Uterus (tissue), 4 donors: ENCODE results near the gene ILK. TPM values are rescaled to one million over a fixed set of nuclear protein-coding genes. Genes with fewer than 3 reads are reported as not detected.

Experiments used
- DNase-seq, 2 donors: peaks; one replicate each; pipeline ENCODE4 v3.0.0-alpha.2; 2019 to 2020
- H3K27ac ChIP-seq, 2 donors: fragments of 200-600 bp; sonication (generic); 1 replicate in 1 of 2; 2 replicates in 1 of 2; pipeline ENCODE4 v1.5.1; 2016 to 2018
- H3K27me3 ChIP-seq, 2 donors: fragments of 200-600 bp; sonication (generic); one replicate each; pipeline ENCODE4 v1.5.1; 2018 to 2019; ENCODE audit warnings: control low read depth in 1 of 2
- H3K36me3 ChIP-seq, 2 donors: fragments of 200-600 bp; sonication (generic); one replicate each; pipeline ENCODE4 v1.5.1; 2019; ENCODE audit warnings: control low read depth in 1 of 2
- H3K4me1 ChIP-seq, 2 donors: fragments of 200-600 bp; sonication (generic); one replicate each; pipeline ENCODE4 v1.5.1; 2018 to 2019; ENCODE audit warnings: control low read depth in 1 of 2
- H3K4me3 ChIP-seq, 2 donors: fragments of 200-600 bp; sonication (generic); 1 replicate in 1 of 2; 2 replicates in 1 of 2; pipeline ENCODE4 v1.5.1; 2018 to 2019; ENCODE audit warnings: mild to moderate bottlenecking in 1 of 2
- H3K9me3 ChIP-seq, 2 donors: fragments of 200-600 bp; sonication (generic); one replicate each; pipeline ENCODE4 v1.5.1; 2019; ENCODE audit warnings: control low read depth in 1 of 2
- POLR2A ChIP-seq, 2 donors: fragments of 450-650 bp; IDR thresholded peaks; one replicate each; pipeline ENCODE4 v1.6.1; 2016; ENCODE audit warnings: antibody characterized with exemption in 2 of 2, mild to moderate bottlenecking in 1 of 2, moderate library complexity in 1 of 2
- intact Hi-C: fragments of 100-400 bp; cut with DNase I; formaldehyde crosslinking; loops from one replicate; pipeline ENCODE4 v1.15.1; 2023; ENCODE audit warnings: low total_unique reads
- total RNA-seq, 4 donors: library from RNA; depleted of rRNA in 3 of 4; stranded (reverse); fragments of >200 nt in 3 of 4; gene quantifications; one replicate each; pipeline versions ENCODE4 v1.1.0 to v1.2.4, GENCODE V29; 2014 to 2023
- TF ChIP-seq, protein P1 (sequence below), 4 experiments: fragments of 200-600 bp in 2 of 4; fragments of 450-650 bp in 2 of 4; sonication (generic) in 2 of 4; IDR thresholded peaks; one replicate each; pipeline ENCODE4 v1.5.1; 2016 to 2019; ENCODE audit warnings: antibody characterized with exemption in 4 of 4, mild to moderate bottlenecking in 2 of 4, moderate library complexity in 1 of 4
- donor health status: DM: yes; HTN: yes; CAD: no.

The ILK gene
- total RNA-seq, 4 donors from 2014 or later, result 205 to 336 (median 279) TPM

DNA sequence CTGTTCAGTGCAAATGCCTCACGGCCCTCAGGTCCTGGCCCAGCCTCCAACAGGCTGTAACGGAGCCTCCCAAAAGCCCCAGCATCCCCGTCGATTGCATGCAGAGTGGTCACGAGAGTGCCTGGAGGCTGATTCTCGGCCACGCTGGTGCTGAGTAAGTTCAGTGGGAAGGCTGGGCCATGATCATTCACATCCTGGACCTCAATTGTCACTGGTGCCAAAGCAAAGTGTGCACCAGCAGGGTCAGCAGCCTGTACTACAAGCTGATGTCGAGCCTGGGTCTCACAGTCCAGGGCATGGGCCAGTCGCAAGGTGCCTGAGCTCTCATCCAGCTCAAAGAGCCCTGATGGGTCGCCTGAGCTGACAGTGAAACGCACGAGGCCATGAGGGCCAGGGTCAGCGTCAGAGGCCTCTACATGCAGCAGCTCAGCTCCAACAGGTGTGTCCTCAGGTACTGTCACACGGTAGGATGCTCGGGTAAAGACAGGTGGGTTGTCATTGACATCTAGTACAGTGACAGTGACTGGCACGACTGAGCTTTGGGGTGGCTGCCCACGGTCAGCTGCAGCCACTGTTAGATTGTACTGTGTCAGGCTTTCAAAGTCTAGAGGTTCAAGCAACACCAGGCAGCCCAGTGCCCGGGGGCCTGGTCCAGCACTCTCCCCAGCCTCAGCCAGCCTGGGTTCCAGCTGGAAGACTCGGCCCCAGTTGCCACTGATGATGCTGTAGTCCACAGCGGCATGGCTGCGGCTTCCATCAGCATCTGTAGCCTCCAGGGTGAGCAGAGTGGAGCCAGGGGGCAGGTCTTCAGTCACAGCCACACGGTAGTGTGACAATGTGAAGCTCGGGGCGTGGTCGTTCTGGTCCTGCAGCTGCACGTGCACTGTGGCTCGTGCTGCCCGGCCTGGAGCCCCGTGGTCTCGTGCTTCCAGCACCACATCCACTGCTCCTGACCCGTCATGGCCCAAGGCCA is 20.1 kb downstream of the ILK start:
- no peak for TF ChIP-seq POLR2A (IDR thresholded peaks at IDR 0.05)
- TF ChIP-seq, protein P1, sequence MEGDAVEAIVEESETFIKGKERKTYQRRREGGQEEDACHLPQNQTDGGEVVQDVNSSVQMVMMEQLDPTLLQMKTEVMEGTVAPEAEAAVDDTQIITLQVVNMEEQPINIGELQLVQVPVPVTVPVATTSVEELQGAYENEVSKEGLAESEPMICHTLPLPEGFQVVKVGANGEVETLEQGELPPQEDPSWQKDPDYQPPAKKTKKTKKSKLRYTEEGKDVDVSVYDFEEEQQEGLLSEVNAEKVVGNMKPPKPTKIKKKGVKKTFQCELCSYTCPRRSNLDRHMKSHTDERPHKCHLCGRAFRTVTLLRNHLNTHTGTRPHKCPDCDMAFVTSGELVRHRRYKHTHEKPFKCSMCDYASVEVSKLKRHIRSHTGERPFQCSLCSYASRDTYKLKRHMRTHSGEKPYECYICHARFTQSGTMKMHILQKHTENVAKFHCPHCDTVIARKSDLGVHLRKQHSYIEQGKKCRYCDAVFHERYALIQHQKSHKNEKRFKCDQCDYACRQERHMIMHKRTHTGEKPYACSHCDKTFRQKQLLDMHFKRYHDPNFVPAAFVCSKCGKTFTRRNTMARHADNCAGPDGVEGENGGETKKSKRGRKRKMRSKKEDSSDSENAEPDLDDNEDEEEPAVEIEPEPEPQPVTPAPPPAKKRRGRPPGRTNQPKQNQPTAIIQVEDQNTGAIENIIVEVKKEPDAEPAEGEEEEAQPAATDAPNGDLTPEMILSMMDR (IDR thresholded peaks at IDR 0.05), result no peak
- Histone ChIP-seq H3K27ac (no peak overlapping the region), H3K4me1 (peaks cover 0 to 4% of the 10 kb centered on the region in 2 donors), H3K27me3 (no peaks in the 10 kb centered on the region), H3K36me3 (no peaks in the 10 kb centered on the region), H3K9me3 (no peaks in the 10 kb centered on the region), H3K4me3 (no peak overlapping the region)
- intact Hi-C loops, result no loop called here
- peak in 1 of 2 donors; percentile 18 for DNase-seq

DNA sequence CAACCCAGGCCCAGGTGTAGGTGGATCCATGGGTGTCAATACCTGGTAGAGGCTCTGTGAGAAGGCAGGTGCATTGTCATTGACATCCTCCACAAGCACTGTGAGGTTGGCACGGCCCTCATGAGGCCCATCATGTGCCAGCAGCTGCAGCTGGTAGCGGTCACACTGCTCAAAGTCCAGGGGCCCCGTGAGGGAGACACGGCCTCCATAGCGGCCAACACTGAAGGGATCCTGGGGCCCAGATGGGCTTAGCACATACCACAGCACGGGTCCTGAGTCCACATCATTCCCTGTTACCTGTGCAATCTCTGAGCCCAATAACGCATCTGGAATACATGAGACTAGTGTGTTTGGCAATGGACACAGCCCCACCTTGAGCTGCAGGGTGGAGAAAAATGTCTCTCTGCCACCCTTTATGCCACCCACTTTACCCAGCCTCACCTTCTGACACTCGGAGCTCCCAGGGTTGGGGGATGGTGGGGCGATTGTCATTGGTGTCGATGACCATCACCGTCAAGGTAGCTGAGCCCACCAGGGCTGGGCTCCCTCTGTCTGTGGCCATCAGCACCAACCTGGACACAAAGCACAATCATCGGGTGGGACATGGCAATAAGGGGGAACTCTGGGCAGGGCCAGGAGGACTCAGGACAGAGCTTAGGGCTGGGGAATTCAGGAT is 21.7 kb downstream of the ILK start:
- H3K9me3 ChIP-seq, result no peaks in the 10 kb centered on the region
- H3K36me3 ChIP-seq, result no peaks in the 10 kb centered on the region
- no peaks in the 10 kb centered on the region for H3K27me3 ChIP-seq
- DNase-seq, result no peak
- no peaks in the 10 kb centered on the region for H3K4me1 ChIP-seq
- H3K27ac ChIP-seq, result no peak overlapping the region
- no peak overlapping the region for H3K4me3 ChIP-seq
- intact Hi-C loops, result no loop called here
- TF ChIP-seq, protein P1 (IDR thresholded peaks at IDR 0.05), result no peak
- TF ChIP-seq POLR2A (IDR thresholded peaks at IDR 0.05), result no peak

DNA sequence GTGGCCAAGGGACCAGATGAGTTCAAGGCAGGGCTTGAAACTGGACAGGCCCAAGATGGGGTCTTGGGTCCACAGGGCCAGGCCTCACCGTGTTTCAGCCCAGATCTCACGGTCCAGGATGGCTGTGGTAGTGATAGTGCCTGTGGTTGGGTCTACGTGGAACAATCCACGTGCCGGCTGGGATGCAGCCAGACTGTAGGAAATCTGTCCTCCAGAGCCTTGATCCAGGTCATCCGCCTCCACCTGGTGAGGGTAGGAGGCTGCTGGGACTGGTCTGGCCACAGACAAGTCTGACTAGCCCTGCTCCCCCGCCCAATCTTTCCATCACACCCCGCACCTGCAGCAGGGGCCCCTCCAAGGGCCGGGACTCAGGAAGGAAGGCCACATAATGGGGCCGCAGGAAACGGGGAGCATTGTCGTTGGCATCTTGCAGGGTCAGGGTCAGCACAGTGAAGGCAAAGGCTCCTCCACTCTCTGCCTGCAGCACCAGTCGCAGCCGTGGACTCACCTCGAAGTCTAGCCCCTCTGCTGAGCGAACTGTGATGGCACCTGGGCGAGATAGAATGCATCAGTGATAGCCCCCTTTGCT is 22.4 kb downstream of the ILK start:
- no peak for DNase-seq
- TF ChIP-seq, protein P1 (IDR thresholded peaks at IDR 0.05), result no peak
- TF ChIP-seq POLR2A (IDR thresholded peaks at IDR 0.05), result no peak
- Histone ChIP-seq H3K27me3 (no peaks in the 10 kb centered on the region), H3K27ac (no peak overlapping the region), H3K36me3 (no peaks in the 10 kb centered on the region), H3K4me1 (no peaks in the 10 kb centered on the region), H3K9me3 (no peaks in the 10 kb centered on the region), H3K4me3 (no peak overlapping the region)
- intact Hi-C loops, result no loop called here

DNA sequence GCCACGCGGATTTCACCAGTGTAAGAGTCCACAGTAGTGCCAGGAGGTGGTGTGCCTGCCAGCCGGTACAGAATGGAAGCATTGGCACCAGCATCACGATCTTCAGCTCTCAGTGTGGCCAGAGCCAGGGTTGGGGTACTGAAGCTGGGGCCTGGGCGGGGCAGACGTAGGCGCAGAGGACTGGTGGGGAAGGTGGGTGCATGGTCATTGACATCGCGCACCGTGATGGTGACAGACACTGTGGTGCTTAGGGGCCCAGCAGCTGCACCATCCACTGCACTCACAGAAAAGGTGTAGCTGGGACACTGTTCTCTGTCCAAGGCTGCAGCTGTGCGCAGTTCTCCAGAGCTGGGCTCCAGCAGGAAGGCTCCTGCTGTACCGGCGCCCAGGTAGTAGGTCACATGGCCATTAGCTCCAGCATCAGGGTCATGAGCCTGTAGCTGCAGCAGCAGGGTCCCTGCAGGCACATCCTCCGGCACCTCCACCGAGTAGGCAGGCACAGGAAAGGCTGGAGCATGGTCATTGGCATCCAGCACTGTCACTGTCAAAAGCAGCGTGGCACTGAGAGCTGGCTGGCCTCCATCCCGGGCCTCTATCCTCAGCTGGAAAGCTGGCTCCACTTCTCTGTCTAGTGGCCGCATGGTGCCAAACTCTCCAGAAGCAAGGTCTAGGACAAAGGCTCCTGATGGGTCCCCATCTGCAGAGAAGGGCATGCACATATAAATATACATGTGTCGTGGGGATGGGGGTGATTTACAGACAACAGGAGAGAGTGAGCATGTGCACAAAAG is 23.6 kb downstream of the ILK start:
- no peaks in the 10 kb centered on the region for H3K9me3 ChIP-seq
- intact Hi-C loops, result no loop called here
- TF ChIP-seq, protein P1 (IDR thresholded peaks at IDR 0.05), result no peak
- DNase-seq, result no peak
- no peak overlapping the region for H3K27ac ChIP-seq
- H3K27me3 ChIP-seq, result no peaks in the 10 kb centered on the region
- no peaks in the 10 kb centered on the region for H3K36me3 ChIP-seq
- no peaks in the 10 kb centered on the region for H3K4me1 ChIP-seq
- H3K4me3 ChIP-seq, result no peak overlapping the region
